HCT116 (cell line): ENCODE data around the gene CHST11. TPM values are rescaled to one million over a fixed set of nuclear protein-coding genes. Genes with fewer than 3 reads are reported as not detected.

ENCODE experiments used
- ATAC-seq: fragments of 200-7000 bp; cut with Tn5 transposase; 2 replicates; pipeline ENCODE4 v1.9.1; 2020; ENCODE audit warnings: mild to moderate bottlenecking, moderate library complexity
- BruUV-seq: library from RNA; stranded (reverse); fragments of 400-500 nt; replicated peaks from 2 replicates; lab custom pipeline; 2021; lab: Mats Ljungman, UMichigan
- CTCF ChIA-PET: fragments of 300-600 bp; sonication (Branson Sonifier 250); formaldehyde crosslinking; loops from one replicate; lab custom pipeline; 2021; ENCODE audit warnings: antibody characterized with exemption; lab: Charles Lee
- POLR2A ChIA-PET: fragments of 300-600, 350-600 bp; sonication (Branson Sonifier 250); formaldehyde crosslinking; loops from one replicate; lab custom pipeline; 2021; ENCODE audit warnings: antibody characterized with exemption; lab: Charles Lee
- RAD21 ChIA-PET, 2 experiments: fragments of 300-600 bp; sonication (Branson Sonifier 250); formaldehyde crosslinking; loops; one replicate each; lab custom pipeline; 2023; ENCODE audit warnings: low total read pairs in 2 of 2; ENCODE audit not compliant: uncharacterized antibody in 2 of 2, unreplicated experiment in 2 of 2, low non-redundant PET in 1 of 2; lab: Charles Lee
- DNase-seq: peaks from one replicate; pipeline ENCODE4 v3.0.0-alpha.2; 2010; ENCODE audit warnings: low read depth, low spot score
- H2AFZ ChIP-seq: fragments of 200-600 bp; shearing (Covaris generic), sonication (generic); 2 replicates; pipeline ENCODE4 v1.6.1; 2017; ENCODE audit warnings: low read depth, mixed run types, mixed read lengths, antibody characterized with exemption, low read length; ENCODE audit not compliant: poor library complexity, severe bottlenecking
- H3K27ac ChIP-seq: 2 replicates; pipeline ENCODE4 v1.5.1; 2012; ENCODE audit warnings: low read depth, low read length
- H3K27me3 ChIP-seq: fragments of 200-600 bp; sonication (generic); 2 replicates; pipeline ENCODE4 v1.6.1; 2016; ENCODE audit warnings: mixed run types, low read length, mixed read lengths; ENCODE audit not compliant: insufficient read depth
- H3K36me3 ChIP-seq, 2 experiments: fragments of 200-500 bp in 1 of 2; fragments of 200-600 bp in 1 of 2; sonication (Bioruptor generic) in 1 of 2; sonication (generic) in 1 of 2; 2 replicates each; pipeline versions ENCODE4 v1.5.1 to v1.6.1; 2014 to 2016; ENCODE audit warnings: low read length in 2 of 2, inconsistent platforms in 1 of 2, mixed read lengths in 1 of 2, mixed run types in 1 of 2; ENCODE audit not compliant: insufficient read depth in 2 of 2, control insufficient read depth in 1 of 2
- H3K4me1 ChIP-seq, 2 experiments: fragments of 200-600 bp in 1 of 2; sonication (generic) in 1 of 2; 2 replicates each; pipeline versions ENCODE4 v1.5.1 to v1.6.1; 2012 to 2017; ENCODE audit warnings: low read length in 2 of 2, inconsistent platforms in 1 of 2, mild to moderate bottlenecking in 1 of 2, mixed read lengths in 1 of 2, mixed run types in 1 of 2, moderate library complexity in 1 of 2; ENCODE audit not compliant: insufficient read depth in 2 of 2, control insufficient read depth in 1 of 2
- H3K4me2 ChIP-seq: fragments of 200-600 bp; sonication (generic); 2 replicates; pipeline ENCODE4 v1.6.1; 2017; ENCODE audit warnings: mixed run types, low read length, mixed read lengths
- H3K4me3 ChIP-seq, 2 experiments: fragments of 200-600 bp in 1 of 2; sonication (generic) in 1 of 2; replicated peaks in 1 of 2; 2 replicates each; pipeline ENCODE4 v1.5.1; 2011 to 2016; ENCODE audit warnings: low read length in 2 of 2, control low read depth in 1 of 2, low read depth in 1 of 2, mild to moderate bottlenecking in 1 of 2, mixed read lengths in 1 of 2, mixed run types in 1 of 2
- H3K79me2 ChIP-seq: fragments of 200-600 bp; sonication (generic); 2 replicates; pipeline ENCODE4 v1.6.1; 2017; ENCODE audit warnings: mild to moderate bottlenecking, mixed run types, low read length, moderate library complexity, mixed read lengths; ENCODE audit not compliant: insufficient read depth
- H3K9ac ChIP-seq: fragments of 200-600 bp; sonication (generic); 2 replicates; pipeline ENCODE4 v1.6.1; 2016; ENCODE audit warnings: low read length, mixed read lengths
- H3K9me2 ChIP-seq: fragments of 200-600 bp; sonication (generic), shearing (Covaris generic); 2 replicates; pipeline ENCODE4 v1.6.1; 2017; ENCODE audit warnings: mixed run types, mild to moderate bottlenecking, moderate library complexity; ENCODE audit not compliant: insufficient read depth
- H3K9me3 ChIP-seq, 2 experiments: fragments of 200-500 bp in 1 of 2; fragments of 200-600 bp in 1 of 2; sonication (Bioruptor generic) in 1 of 2; sonication (generic) in 1 of 2; 2 replicates each; pipeline ENCODE4 v1.6.1; 2014 to 2017; ENCODE audit warnings: low read length in 2 of 2, mixed read lengths in 2 of 2, inconsistent platforms in 1 of 2, low read depth in 1 of 2, mild to moderate bottlenecking in 1 of 2, mixed run types in 1 of 2, moderate library complexity in 1 of 2; ENCODE audit not compliant: control insufficient read depth in 1 of 2, insufficient read depth in 1 of 2
- H4K20me1 ChIP-seq: fragments of 200-600 bp; sonication (generic), shearing (Covaris generic); 2 replicates; pipeline ENCODE4 v1.6.1; 2017; ENCODE audit warnings: mixed run types, mild to moderate bottlenecking, moderate library complexity; ENCODE audit not compliant: insufficient read depth
- CEBPB ChIP-seq: IDR thresholded peaks from 2 replicates; pipeline ENCODE4 v1.6.1; 2012; ENCODE audit warnings: low read depth
- EGR1 ChIP-seq: IDR thresholded peaks from 2 replicates; pipeline ENCODE4 v1.6.1; 2012; ENCODE audit warnings: low read depth
- ELF1 ChIP-seq: IDR thresholded peaks from 2 replicates; pipeline ENCODE4 v1.6.1; 2012; ENCODE audit warnings: low read depth, borderline replicate concordance
- EZH2 ChIP-seq: fragments of 200-600 bp; sonication (generic); IDR thresholded peaks from 2 replicates; pipeline ENCODE4 v1.6.1; 2017; ENCODE audit warnings: antibody characterized with exemption, mixed run types
- EZH2phosphoT487 ChIP-seq: fragments of 200-600 bp; IDR thresholded peaks from 2 replicates; pipeline ENCODE4 v1.6.1; 2018; ENCODE audit warnings: antibody characterized with exemption, borderline replicate concordance
- FOSL1 ChIP-seq: IDR thresholded peaks from 2 replicates; pipeline ENCODE4 v1.6.1; 2012; ENCODE audit warnings: low read depth
- POLR2AphosphoS5 ChIP-seq: IDR thresholded peaks from 2 replicates; pipeline ENCODE4 v1.6.1; 2011; ENCODE audit warnings: mild to moderate bottlenecking, low read depth, low read length, moderate library complexity
- SIN3A ChIP-seq: IDR thresholded peaks from 2 replicates; pipeline ENCODE4 v1.6.1; 2012; ENCODE audit warnings: low read depth
- SP1 ChIP-seq: IDR thresholded peaks from 2 replicates; pipeline ENCODE4 v1.6.1; 2012; ENCODE audit warnings: low read depth
- SRF ChIP-seq: IDR thresholded peaks from 2 replicates; pipeline ENCODE4 v1.6.1; 2012; ENCODE audit warnings: low read depth
- TCF7L2 ChIP-seq: IDR thresholded peaks from 2 replicates; pipeline ENCODE4 v1.7.0; 2011; ENCODE audit warnings: borderline replicate concordance, inconsistent platforms; ENCODE audit not compliant: insufficient read depth, insufficient read length; ENCODE audit errors: extremely low read depth
- YY1 ChIP-seq: IDR thresholded peaks from 2 replicates; pipeline ENCODE4 v1.6.1; 2011; ENCODE audit warnings: low read length, low read depth, moderate library complexity, mild to moderate bottlenecking; ENCODE audit not compliant: insufficient replicate concordance; ENCODE audit errors: extremely low read depth
- intact Hi-C: fragments of 100-400 bp; cut with micrococcal nuclease; formaldehyde crosslinking; loops from 2 replicates; pipeline ENCODE4 v1.10.0; 2022
- total RNA-seq: library from RNA; stranded (reverse); gene quantifications from one replicate; pipeline ENCODE4 v1.2.1, GENCODE V29; 2021; ENCODE audit not compliant: unreplicated experiment
- TF ChIP-seq, protein P1 (sequence below), 3 experiments: fragments of 200-600 bp in 1 of 3; sonication (generic) in 1 of 3; IDR thresholded peaks in 2 of 3; conservative IDR thresholded peaks in 1 of 3; 2 replicates each; pipeline ENCODE4 v1.5.1; 2012 to 2017; ENCODE audit warnings: low read depth in 2 of 3, low read length in 2 of 3, antibody characterized with exemption in 1 of 3, borderline replicate concordance in 1 of 3, control low read depth in 1 of 3, mild to moderate bottlenecking in 1 of 3, mixed read lengths in 1 of 3, mixed run types in 1 of 3, moderate library complexity in 1 of 3; ENCODE audit not compliant: insufficient read depth in 1 of 3
- TF ChIP-seq, protein P2 (sequence below): IDR thresholded peaks from 2 replicates; pipeline ENCODE4 v1.6.1; 2011; ENCODE audit warnings: mild to moderate bottlenecking, low read length, moderate library complexity; ENCODE audit not compliant: insufficient replicate concordance; ENCODE audit errors: extremely low read depth

The CHST11 gene
- total RNA-seq, 1 experiment from 2014 or later = 10.1 TPM

DNA sequence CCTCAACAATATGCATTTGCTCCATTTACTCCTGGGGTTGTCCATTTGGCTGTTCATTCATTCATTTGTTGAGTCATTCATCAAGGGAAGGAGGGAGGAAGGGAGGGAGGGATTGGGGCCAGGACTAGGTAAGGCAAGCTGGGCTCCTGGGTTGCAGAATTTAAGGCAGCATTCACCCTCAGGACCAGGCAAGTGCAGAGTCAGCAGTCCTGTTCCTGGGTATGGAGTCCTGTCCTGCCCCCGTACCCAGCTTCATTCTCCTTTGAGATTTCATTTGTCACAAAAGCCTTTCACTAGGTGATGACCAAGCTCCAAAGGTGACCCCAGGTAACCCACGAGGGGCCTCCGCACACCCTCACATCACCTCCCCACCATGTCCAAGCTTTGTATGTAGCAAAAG lies 178.1 kb downstream of the CHST11 start:
- Histone ChIP-seq H3K4me2 (no peak overlapping the region), H3K79me2 (no peaks in the 10 kb centered on the region), H3K9me3 (no peaks in the 10 kb centered on the region), H3K9me2 (no peaks in the 10 kb centered on the region), H3K9ac (no peak overlapping the region), H3K27me3 (no peaks in the 10 kb centered on the region), H3K36me3 (no peaks in the 10 kb centered on the region), H3K27ac (no peak overlapping the region), H3K4me3 (no peak overlapping the region), H2AFZ (no peak overlapping the region), H4K20me1 (no peaks in the 10 kb centered on the region), H3K4me1 (no peaks in the 10 kb centered on the region)
- POLR2A ChIA-PET = no interaction called here
- no peak for DNase-seq
- no TSS peak for BruUV-seq
- intact Hi-C loops = no loop called here
- ATAC-seq = no peak
- RAD21 ChIA-PET = no interaction called here
- TF ChIP-seq, protein P1, sequence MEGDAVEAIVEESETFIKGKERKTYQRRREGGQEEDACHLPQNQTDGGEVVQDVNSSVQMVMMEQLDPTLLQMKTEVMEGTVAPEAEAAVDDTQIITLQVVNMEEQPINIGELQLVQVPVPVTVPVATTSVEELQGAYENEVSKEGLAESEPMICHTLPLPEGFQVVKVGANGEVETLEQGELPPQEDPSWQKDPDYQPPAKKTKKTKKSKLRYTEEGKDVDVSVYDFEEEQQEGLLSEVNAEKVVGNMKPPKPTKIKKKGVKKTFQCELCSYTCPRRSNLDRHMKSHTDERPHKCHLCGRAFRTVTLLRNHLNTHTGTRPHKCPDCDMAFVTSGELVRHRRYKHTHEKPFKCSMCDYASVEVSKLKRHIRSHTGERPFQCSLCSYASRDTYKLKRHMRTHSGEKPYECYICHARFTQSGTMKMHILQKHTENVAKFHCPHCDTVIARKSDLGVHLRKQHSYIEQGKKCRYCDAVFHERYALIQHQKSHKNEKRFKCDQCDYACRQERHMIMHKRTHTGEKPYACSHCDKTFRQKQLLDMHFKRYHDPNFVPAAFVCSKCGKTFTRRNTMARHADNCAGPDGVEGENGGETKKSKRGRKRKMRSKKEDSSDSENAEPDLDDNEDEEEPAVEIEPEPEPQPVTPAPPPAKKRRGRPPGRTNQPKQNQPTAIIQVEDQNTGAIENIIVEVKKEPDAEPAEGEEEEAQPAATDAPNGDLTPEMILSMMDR (IDR thresholded peaks at IDR 0.05 in 2 of 3, conservative IDR thresholded peaks at IDR 0.05 in 1 of 3; ENCODE audit: borderline replicate concordance in 1 of 3, insufficient read depth in 1 of 3, low read depth in 2 of 3, low read length in 2 of 3) = no peak
- TF ChIP-seq POLR2AphosphoS5 (no peak), ELF1 (no peak), CEBPB (no peak), TCF7L2 (no peak), SP1 (no peak), EGR1 (no peak), EZH2 (no peak), FOSL1 (no peak), SIN3A (no peak), EZH2phosphoT487 (no peak), YY1 (no peak), SRF (no peak)
- TF ChIP-seq, protein P2, sequence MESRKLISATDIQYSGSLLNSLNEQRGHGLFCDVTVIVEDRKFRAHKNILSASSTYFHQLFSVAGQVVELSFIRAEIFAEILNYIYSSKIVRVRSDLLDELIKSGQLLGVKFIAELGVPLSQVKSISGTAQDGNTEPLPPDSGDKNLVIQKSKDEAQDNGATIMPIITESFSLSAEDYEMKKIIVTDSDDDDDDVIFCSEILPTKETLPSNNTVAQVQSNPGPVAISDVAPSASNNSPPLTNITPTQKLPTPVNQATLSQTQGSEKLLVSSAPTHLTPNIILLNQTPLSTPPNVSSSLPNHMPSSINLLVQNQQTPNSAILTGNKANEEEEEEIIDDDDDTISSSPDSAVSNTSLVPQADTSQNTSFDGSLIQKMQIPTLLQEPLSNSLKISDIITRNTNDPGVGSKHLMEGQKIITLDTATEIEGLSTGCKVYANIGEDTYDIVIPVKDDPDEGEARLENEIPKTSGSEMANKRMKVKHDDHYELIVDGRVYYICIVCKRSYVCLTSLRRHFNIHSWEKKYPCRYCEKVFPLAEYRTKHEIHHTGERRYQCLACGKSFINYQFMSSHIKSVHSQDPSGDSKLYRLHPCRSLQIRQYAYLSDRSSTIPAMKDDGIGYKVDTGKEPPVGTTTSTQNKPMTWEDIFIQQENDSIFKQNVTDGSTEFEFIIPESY = no peak
- CTCF ChIA-PET = no interaction called here
